GM21526 (cell line): ENCODE data around the gene SOX6.

Experiments used
- ATAC-seq: cut with Tn5 transposase; IDR thresholded peaks from one replicate; pipeline ENCODE4 v1.9.1; 2021; ENCODE audit warnings: moderate library complexity; ENCODE audit not compliant: unreplicated experiment, low FRiP score

Gene SOX6

DNA sequence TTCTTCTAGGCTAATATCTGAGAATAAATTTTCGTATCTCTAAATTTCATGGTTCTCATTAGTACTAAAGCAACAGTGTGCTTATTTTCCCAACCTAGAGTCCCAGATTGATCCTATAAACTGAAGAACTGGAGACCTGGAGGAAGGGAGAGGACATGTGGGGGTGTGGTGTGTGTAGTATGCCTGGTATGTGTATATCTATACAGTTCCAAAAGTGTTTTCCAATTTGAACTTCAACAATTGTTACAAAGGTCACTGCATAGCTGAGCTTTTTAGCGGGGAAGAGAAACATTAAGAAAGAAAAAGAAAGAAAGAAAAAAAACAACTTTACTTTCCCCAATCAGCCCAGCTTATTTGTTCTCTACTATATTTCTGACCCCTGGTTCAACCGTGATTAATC lies 152.1 kb downstream of the SOX6 start:
- ATAC-seq: no peak

- no peak for ATAC-seq
These were observed 160.7 kb downstream of the SOX6 start for GRCh38 chr11:16195651-16196050.

GRCh38 chr11:16194566-16194965 lies 161.8 kb downstream of the SOX6 start:
- ATAC-seq: no peak

DNA sequence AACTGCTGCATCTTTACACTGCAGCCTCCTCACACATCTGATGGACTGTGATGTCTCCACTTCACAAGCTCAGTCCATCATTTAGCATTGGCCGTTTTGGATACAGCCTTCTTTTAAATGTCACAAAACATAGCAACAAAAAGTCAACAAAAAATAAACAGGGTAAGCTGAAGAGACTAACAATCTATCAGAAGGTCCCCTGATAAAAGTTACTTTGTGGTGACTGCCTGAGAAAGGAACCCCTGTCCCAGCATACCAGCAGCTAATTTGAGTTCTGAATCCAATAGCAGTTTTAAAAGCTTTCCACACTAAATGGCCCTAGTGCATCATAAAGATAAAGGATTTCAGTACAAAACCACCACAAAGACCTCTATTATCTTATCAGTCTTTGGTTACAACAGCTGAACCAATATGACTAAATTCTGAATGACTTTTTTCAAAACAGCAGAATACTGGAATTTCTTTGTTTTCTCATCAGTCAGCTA lies 162.4 kb downstream of the SOX6 start:
- no peak for ATAC-seq

DNA sequence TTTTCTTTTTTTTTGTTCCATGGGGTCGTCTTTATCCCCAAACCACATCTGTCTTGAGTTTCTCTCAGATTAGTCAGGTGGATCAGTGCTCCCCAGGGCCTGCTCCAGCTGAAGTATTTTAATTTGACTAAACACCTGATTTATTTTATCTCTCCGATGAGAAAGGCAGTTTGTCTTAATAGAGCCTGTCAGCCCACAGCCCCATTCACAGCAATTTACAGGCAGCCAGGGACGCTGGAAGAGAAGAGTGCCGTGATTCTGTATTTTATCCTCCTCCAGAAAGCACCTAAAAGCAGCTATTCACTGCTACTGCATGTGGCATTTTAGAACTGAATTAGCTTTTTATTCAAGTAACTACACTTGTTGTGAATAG lies 164.5 kb downstream of the SOX6 start:
- ATAC-seq: no peak

DNA sequence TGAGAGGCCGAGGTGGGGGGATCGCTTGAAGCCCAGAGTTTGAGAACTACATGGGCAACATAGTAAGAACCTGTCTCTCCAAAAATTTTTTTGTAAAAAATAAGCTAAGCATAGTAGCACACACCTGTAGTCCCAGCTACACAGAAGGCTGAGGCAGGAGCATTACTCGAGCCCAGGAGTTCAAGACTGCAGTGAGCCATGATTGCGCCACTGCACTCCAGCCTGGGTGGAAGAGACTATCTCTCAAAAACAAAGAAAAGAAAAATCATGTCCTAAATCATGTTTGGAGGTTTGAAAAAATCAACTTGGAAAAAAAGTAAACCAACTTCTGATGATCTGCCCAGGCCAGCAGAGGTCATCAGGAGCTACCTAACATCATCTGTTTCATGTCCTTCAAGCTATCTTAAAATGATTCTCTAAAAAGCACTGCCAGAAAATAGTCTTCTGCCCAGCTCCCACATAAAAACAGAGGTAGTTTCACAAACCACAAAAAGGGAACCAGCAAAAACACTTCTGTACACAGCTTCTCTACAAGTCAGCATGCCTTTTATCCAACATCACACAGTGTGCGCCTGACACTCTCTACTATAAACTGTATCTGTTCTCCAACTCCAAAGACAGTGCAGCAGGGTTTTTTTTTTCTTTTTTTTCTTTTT lies 165.0 kb downstream of the SOX6 start:
- ATAC-seq: no peak

DNA sequence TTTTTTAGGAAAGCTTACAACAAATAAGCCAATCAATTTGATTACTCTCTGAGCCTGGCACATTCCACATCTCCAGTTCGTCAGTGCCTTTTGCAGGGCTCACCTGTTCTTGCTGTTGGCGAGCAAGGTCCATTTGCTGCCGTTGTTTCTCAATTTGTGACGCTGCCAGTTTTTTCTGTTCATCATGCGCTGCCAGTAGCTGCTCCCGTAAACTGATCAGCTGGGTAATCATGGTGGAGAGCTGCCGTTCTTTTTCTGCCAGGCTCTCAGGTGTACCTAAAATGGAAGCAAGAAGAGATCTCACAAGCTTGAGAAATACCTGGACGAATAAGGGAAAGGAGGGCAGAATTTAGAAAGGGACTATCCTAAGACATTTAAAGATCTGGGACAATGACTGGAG lies 169.7 kb downstream of the SOX6 start:
- ATAC-seq: no peak

DNA sequence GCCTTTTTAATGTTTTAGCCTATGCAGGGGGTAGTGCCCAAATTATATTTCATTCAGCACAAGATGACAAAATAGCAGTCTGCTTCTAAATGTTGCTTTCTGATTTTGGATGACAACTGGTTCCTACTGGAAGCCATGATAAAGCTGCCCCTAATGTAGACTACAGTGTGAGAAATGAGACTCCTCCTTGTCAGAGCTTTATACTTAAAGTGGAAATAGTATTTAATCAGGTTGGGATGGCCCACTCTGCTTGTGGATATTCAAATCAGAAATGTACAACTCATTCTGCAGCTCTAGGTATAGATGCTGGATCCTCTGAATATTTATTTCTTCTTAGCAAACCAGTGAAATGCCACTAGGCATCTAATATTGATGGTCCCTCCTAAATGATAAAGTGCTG lies 171.3 kb downstream of the SOX6 start:
- ATAC-seq: no peak

GRCh38 chr11:16184588-16184987 lies 171.8 kb downstream of the SOX6 start:
- ATAC-seq: no peak

DNA sequence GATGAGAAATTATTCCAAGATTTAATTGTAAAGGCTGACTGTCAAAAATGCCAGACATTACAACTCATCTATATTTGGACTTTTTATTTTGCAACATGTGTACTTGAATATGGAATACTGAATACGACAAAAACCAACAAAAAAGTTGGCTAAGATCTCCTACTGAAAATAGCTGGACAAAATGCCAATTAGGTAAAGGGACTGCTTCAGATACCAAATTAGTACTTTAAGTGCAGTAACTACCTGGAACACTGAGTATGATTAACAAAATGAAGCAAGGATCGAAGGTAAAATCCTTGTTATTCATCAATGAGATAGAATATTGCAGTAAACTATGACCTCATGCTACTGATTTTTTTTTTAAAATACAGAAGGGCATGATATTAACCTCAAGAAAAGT lies 173.8 kb downstream of the SOX6 start:
- no peak for ATAC-seq

DNA sequence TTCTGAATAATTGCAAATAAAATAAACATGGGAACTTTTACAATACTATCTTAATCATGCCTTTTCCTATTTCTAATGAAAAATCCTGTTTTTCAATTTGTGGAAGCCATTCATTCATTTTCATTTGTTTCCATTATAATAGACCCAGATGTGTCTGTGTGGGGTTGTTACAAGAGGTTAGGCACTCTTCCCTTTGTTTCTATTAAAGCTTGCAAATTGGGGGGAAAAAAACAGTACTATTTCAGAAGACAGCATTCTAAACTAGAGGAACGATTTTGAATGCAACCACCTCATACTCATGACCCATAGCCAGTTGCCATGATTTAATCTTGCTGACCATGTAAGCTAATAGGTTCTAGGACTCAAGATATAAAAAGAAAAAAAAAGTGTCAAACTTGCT lies 175.5 kb downstream of the SOX6 start:
- no peak for ATAC-seq

DNA sequence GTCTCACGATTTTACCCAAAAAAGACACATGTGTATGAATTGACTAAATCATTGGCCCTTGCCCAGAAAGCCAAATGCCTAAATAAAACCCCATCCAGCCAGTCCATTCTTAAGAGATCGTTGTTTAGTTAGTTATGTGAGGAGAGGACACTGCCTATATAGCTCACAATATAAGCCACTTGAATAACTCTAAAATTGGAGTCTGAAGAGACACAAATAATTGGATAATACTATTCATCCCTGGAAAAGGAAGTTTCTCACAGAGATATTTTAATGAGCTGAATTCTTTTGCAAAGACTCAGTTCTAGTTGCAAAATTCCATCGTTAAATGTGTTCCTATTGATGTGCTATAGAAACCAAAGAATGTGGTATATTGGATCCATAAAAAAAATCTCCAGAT lies 176.7 kb downstream of the SOX6 start:
- ATAC-seq: no peak

GRCh38 chr11:16178273-16178672 lies 178.1 kb downstream of the SOX6 start:
- ATAC-seq: no peak

DNA sequence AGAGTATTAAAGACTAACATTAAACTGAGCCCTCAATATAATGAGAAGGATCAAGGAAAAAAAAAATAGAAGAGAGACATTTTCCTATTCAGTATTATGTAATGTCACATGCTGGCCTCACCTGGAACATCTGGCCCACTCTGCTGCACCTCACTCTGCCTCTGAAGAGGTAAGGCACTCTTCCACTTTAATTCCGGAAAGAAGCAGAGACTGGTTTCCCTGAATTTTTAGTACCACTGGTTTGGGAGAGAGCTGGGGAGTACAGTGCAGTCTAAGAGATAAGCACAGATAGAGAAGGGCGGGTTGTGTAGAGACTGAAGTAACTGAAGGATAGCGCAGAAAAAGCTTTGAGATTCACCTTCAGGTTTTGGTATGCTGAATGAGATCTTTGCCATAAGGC lies 178.7 kb downstream of the SOX6 start:
- no peak for ATAC-seq

GRCh38 chr11:16173798-16174197 lies 182.5 kb downstream of the SOX6 start:
- no peak for ATAC-seq

DNA sequence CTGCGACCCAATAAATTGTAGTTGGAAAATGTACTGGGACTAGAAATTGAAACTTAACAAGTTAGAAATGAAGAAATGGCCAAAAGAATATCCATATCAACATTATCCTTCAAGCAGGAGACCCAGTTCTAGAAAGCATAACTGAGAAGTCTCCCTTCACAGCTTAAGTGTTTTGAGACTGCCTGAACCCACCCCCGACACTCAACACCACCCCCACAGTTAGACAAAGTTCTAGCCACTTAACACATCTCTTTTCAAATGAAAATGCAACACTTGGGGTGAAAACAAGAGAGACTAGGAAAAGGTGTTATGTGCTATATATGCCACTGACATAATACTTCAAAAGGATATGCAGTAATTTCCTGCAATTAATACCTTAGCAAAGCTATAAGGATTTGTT lies 184.5 kb downstream of the SOX6 start:
- no peak for ATAC-seq

DNA sequence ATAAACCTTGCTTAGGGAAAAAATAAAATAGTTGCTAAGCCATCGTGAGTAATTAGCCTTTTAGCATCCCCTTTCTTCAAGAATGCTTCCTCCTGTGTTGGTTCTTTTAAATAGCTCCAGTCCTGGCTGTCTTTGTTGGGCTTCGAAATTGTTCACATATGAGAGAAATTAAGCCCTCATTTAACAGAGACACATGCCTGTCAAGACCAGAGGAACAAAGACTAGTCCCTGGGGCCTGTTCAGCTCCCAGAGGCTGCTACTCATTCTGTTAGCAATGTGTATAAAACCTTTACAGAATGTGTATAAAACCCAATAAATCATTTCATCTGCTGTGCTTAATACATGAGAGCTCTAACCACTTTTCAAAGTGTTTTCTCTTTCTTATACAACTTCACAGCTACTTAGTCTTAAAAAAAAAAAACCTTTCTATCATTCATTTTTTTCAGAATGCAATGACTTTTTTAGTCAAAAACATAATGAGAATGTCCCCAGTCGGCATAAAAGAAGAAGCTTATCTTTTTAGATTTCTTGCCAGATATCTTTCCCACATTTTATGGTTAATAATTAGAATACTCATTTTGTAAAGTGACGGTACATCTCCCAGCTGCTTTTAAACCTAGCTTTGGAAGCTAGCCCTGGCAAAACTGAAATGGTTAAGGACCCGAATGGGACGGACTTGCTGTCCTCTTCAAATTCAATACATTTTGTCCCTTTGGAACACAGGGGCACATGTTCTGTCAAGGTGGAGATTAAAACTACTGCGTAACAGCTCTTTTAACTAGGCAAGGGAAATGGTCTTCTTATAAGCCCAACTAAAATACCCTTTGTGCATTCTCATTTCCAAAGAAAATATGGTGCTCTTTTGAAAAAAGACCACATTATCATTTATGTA lies 186.1 kb downstream of the SOX6 start:
- ATAC-seq: no peak

GRCh38 chr11:16169541-16169940 lies 186.8 kb downstream of the SOX6 start:
- ATAC-seq: no peak

DNA sequence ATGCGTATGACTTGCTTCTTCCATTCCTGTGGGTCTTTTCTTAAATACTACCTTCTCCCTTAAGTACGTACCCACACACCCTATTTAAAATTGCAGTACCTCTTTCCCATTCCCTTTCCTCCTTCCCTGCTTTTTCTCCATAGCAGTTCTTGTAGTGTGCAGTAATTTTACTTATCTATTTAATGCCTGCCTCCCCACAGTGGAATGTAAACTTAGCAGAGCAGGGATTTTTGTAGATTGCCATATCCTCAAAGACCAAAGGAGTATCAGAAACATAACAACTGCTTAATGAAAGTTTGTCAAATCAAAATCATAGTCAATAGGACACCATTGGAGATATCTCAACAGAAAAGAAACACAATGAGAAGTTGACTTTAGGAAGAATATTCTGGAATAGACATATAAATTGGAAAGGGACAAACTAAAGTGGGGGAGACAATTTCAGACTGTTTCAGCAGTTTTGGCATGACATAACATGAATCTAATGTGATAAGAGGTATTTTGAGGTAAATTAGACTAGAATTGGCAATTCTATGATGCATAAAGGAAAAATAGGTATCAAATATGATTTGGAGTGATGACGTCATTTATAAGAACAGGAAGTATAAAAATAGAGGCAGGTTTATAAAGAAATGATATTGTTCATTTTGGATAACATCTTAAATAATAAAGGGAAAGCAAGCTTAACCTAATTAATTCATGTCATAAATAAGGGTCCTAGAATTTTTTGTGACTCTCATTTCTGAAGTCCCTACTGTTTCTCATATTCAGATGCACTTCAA lies 188.4 kb downstream of the SOX6 start:
- ATAC-seq: no peak

GRCh38 chr11:16166571-16166970 lies 189.8 kb downstream of the SOX6 start:
- no peak for ATAC-seq

- no peak for ATAC-seq
These were observed 196.2 kb downstream of the SOX6 start for GRCh38 chr11:16160146-16160545.
